NCI-H128 (cell line): ENCODE data around the gene LIN37.

ENCODE experiments used
- DNase-seq: peaks from one replicate; lab custom pipeline; 2025; ENCODE audit not compliant: unreplicated experiment; lab: John Stamatoyannopoulos, UW

Gene LIN37

GRCh38 chr19:35734273-35734672, 14.1 kb upstream of the LIN37 start:
- DNase-seq = no peak

DNA sequence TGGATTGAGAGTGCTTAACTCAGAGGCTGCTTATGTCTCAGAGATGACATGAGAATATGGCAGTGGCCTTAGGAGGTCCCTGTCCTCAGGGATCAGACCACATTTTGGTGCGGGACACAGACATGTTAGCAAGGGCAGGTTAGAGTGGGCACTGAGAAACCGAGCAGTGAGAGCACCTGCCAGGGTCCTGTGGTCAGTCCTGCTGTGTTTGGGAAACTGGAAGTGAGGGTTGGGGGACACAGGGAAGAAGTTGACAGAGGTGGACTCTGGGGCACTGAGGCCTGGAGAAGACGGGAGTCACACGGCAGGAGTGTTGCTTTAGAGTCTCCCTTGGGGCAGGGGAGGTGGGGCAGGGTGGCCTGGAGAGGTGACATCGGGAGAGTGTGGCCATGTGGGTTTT, 13.5 kb upstream of the LIN37 start:
- DNase-seq = no peak

DNA sequence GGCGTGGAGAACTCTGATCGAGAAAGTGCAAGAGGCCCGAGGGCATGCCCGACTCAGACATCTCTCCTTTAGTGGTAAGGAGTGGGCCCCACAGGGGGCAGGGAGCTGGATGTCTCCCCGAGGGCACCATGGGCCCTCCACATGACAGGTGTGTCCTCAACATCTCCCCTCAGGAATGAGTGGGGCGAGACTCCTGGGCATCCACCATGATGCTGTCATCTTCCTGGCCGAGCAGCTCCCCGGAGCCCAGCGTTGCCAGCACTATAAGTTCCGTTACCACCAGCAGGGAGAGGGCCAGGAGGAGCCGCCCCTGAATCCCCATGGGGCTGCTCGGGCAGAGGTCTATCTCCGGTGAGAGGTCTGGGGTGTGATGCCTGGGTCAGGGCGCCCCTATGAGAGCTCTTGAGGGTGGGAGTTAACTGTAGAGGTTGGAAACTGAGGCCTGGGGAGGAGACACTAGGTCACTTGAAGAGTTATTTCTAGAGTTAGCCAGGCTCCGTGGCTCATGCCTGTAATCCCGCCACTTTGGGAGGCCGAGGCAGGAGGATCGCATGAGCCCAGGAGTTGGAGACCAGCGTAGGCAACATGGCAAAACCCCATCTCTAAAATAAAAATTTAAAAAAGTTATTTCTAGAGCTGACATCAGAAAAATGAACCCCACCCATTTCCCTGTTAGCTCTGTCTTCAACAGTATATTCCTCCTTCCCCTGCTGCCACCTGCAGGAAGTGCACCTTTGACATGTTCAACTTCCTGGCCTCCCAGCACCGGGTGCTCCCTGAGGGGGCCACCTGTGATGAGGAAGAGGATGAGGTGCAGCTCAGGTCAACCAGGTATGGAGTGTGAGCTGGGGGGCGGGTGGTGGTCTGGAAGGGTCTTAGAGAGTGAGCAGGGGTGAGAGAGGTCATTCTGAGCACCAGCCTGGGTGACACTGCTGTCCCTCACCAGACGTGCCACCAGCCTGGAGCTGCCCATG, 11.2 kb upstream of the LIN37 start:
- DNase-seq = no peak

- DNase-seq = no peak
These were observed 10.1 kb upstream of the LIN37 start for GRCh38 chr19:35738021-35738886.

DNA sequence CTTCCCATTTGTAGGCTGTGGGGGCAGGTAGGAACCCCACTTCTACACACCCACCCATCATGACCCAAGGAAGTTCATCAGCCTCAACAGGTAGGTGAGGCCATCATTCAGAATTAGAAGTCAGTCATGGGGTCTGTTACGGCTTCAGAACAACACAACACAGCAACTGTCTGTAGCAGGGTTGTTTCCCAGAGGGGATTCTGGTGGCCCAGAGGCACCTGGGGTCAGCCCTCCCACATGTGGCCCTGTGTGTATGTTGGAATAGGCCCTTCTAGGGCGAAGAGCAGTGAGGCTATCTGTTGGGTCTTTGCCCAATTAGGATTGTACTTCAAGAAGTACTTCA, 9.5 kb upstream of the LIN37 start:
- no peak for DNase-seq

GRCh38 chr19:35739275-35740107, 8.9 kb upstream of the LIN37 start:
- no peak for DNase-seq

GRCh38 chr19:35740108-35740422, 8.3 kb upstream of the LIN37 start:
- DNase-seq = no peak

DNA sequence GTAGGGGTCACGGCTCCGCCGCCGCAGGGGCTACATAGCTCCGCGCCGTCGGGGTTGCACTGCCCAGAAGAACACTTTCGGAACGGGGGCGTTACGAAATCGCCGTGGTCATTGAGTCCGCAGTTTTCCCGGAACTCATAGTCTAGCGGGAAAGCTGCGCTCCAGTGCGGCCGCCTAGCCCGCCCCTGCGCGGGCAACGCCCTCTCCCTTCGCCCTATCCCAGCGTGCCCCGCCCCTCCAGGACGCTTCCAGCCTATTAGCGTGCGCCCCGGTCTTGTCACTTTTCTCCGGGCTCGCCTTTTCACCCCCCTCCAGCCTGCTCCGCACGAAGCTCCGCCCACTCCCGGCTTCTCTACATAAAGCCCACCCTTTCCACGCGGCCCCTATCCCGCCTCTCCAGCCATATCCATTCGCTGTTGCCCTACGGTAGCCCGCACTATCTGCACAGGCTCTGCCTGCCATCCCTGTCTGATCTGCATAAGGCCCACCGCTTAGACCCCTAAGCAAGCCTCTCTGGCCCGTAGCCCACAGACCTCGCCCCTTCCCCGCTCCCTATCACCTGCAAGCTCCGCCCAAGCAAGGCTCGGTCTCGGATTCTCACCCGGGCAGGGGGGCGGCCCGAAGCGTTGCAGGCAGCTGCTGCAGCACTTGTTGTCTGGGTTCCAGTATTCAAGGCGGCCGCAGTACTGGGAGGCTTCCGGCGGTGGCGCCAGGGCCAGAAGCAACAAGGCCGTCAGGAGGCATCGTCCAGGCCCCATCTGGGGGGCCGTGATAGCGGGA, 7.8 kb upstream of the LIN37 start:
- peak; percentile 96 for DNase-seq

GRCh38 chr19:35741203-35741515, 7.2 kb upstream of the LIN37 start:
- DNase-seq = no peak

DNA sequence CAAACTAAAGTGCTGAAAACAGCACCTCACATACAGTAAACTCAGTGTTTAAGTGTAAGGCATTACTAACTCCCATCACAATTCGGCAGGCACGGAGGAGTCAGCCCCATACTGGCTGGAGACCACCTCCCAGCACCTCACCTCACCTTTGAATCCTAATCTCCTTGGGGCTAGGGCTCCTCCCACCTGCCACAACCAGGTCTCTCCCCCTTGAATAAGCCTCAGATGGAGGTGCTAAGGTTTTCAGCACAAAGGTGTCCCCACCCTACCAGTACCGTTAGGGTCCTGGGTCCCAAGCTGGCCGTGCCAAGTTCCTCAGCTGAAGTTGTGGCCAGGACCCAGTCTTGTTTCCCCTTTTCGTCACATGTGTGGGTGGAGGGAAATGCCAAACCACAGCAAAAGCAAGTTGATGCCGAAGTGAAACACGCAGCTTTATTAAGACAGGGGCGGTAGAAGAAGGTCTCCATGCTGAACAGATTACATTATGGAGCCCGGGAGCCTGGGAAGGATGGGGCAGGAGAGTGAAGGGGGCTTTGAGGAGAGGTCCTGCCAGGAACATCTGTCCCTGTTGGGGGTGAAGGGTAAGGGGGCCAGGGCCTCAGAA, 6.2 kb upstream of the LIN37 start, which contains the start of gene IGFLR1:
IGFLR1 (minus strand) TSS at position 332 of the 604 bp plus-strand sequence. CDS start 1,272 bp downstream, outside the sequence.
- DNase-seq = no peak

- DNase-seq = no peak
These were observed 4.5 kb upstream of the LIN37 start for GRCh38 chr19:35743640-35744429.

DNA sequence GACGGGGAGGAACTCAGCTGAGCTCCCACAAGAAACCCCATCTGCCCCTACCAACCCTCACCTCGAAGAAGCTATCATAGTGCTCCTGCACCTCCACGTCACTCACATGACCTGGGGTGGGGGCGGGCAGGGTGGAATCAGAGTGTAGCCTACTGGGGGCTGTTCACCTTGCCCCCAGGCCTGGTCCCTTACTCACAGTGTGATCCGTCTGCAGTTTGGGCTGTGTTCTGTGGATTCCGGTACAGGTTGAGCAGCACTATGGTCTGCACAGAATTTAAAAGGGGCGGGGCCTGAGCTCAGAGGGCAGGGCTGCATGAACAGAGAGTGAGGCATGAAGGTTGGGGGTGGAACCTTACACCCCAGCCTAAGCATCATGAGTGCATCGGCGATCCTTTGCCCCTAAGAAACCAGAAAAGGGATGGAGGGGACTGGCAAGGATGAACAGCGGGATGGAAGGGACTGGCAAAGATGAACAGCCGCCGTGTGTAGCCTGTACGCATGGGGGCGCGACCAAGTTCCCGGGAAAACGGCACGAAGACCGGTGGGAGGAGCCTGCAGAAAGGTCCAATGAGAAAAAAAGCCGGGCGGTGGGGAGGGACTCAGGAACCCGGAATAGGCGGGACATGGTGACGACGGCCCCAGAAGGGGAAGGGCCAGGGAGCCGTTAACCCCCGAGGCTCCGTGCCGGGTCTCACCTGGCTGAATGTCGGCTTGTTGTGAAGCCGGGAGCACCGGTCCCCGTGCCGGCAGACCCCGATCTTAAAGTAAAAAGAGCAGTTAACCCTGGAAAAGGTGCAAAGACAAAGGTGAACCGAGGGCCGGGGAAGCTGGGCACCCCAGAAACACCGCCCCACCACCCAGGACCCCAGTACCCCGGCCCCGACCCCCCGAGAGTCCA, 3.7 kb upstream of the LIN37 start:
- peak; percentile 89 for DNase-seq

DNA sequence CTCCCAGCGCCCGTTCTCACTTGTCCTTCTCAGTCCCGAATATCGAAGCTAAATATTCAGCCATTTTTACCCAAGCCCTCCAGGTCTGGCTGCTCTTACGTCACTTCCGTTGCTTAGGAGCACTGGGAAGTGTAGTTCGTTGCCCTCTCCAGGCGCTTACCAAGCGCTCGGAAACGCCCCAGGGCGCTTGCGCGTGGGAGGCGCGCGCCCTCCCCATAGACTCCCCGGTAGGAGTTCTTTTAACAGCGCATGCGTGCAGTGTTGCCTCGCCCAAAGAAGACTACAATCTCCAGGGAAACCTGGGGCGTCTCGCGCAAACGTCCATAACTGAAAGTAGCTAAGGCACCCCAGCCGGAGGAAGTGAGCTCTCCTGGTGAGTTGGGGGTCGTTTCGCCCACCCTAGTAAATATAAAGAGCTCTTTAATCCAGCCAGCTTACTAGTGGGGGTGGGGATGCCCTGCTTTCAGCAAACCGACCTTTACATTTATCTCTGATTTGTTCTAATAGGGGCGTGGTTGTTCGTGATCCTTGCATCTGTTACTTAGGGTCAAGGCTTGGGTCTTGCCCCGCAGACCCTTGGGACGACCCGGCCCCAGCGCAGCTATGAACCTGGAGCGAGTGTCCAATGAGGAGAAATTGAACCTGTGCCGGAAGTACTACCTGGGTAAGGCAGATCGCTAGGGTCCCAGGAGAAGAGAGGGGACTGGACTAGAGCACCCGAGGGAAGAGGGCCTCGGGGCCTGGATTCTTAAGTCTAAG, 2.9 kb upstream of the LIN37 start, which contains the start of the genes PSENEN and U2AF1L4:
PSENEN (plus strand) TSS at position 324 of the 759 bp plus-strand sequence; CDS start at position 604, 280 bp downstream.
U2AF1L4 (minus strand) TSS at position 91 of the 759 bp plus-strand sequence; CDS start at position 64, 27 bp downstream.
- peak; percentile 98 for DNase-seq

DNA sequence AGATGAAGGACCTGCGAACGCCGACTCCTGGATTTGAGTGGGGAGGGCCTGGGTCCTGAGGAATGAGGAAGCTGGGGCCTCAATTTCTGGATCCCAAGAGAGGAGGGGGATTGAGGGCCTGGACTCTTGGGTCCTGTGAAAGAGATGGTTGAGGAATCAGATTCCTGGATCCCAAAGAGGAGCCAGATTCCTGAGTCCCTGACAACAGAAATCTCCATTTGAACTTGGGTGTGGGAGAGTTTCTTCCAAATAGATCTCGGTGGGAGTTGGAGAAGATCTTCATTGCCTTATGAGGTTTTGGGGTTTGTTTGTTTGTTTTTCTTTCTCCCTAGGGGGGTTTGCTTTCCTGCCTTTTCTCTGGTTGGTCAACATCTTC, 2.3 kb upstream of the LIN37 start:
- no peak for DNase-seq

GRCh38 chr19:35746531-35746930, 1.8 kb upstream of the LIN37 start:
- DNase-seq = no peak

DNA sequence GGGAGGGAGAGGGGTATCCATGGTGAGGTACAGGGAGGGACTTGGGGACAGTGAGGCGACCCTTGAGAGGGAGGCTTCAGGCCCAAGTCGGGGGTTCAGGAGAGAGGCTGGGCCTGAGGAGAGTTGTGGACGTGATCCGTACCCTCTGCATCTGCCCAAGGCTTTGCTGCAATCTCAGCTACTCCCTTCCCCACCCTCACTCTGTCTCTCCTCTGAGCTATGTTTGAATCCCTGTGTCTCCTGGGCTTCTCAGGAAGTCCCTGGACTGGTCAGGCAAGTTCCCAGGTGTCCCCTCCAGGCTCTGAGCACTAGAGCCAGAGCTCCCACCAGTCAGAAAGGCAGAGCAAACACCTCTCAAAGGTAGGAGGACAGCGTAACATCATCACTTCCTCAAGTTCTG, 1.8 kb downstream of the LIN37 start:
- DNase-seq = no peak
